Fibroblast of lung (primary cell): Measurements from ENCODE around the gene ACACB. TPM values are rescaled to one million over a fixed set of nuclear protein-coding genes. Genes with fewer than 3 reads are reported as not detected.

Experiments
- DNase-seq, 2 donors: peaks; one replicate each; pipeline versions ENCODE4 v3.0.0 to v3.0.0-alpha.2; 2010; ENCODE audit warnings: low read depth in 2 of 2
- H2AFZ ChIP-seq: 2 replicates; pipeline ENCODE4 v1.5.1; 2012; ENCODE audit warnings: low read length, control low read depth, inconsistent platforms
- H3K27ac ChIP-seq: 2 replicates; pipeline ENCODE4 v1.5.1; 2011; ENCODE audit warnings: low read length, control low read depth; ENCODE audit not compliant: insufficient read depth
- H3K27me3 ChIP-seq: 2 replicates; pipeline ENCODE4 v1.5.1; 2011; ENCODE audit warnings: mild to moderate bottlenecking, low read length; ENCODE audit not compliant: control insufficient read depth, insufficient read depth
- H3K36me3 ChIP-seq: 2 replicates; pipeline ENCODE4 v1.5.1; 2011; ENCODE audit warnings: low read length; ENCODE audit not compliant: control insufficient read depth, insufficient read depth
- H3K4me1 ChIP-seq: 2 replicates; pipeline ENCODE4 v1.5.1; 2011; ENCODE audit warnings: low read length; ENCODE audit not compliant: control insufficient read depth, insufficient read depth; ENCODE audit errors: extremely low read depth
- H3K4me2 ChIP-seq: 2 replicates; pipeline ENCODE4 v1.5.1; 2011; ENCODE audit warnings: low read length, control low read depth; ENCODE audit not compliant: insufficient read depth; ENCODE audit errors: extremely low read depth
- H3K4me3 ChIP-seq, 4 experiments: fragments of 200-600 bp in 1 of 4; sonication (generic) in 1 of 4; replicated peaks in 1 of 4; 2 replicates each; pipeline ENCODE4 v1.5.1; 2011 to 2016; ENCODE audit warnings: low read length in 4 of 4, low read depth in 3 of 4, mild to moderate bottlenecking in 3 of 4, control low read depth in 2 of 4, inconsistent platforms in 1 of 4, mixed read lengths in 1 of 4; ENCODE audit not compliant: insufficient read depth in 1 of 4; ENCODE audit errors: control extremely low read depth in 1 of 4
- H3K79me2 ChIP-seq: 2 replicates; pipeline ENCODE4 v1.5.1; 2012; ENCODE audit warnings: mild to moderate bottlenecking, low read length, inconsistent platforms; ENCODE audit not compliant: control insufficient read depth, insufficient read depth
- H3K9ac ChIP-seq: 2 replicates; pipeline ENCODE4 v1.5.1; 2011; ENCODE audit warnings: mild to moderate bottlenecking, low read length, control low read depth; ENCODE audit not compliant: insufficient read depth
- H3K9me3 ChIP-seq: 2 replicates; pipeline ENCODE4 v1.5.1; 2012; ENCODE audit warnings: low read depth, low read length; ENCODE audit not compliant: control insufficient read depth, insufficient read depth
- H4K20me1 ChIP-seq: 2 replicates; pipeline ENCODE4 v1.5.1; 2011; ENCODE audit warnings: low read length; ENCODE audit not compliant: control insufficient read depth, insufficient read depth; ENCODE audit errors: extremely low read depth
- CTCF ChIP-seq, 2 donors: IDR thresholded peaks in 1 of 2; conservative IDR thresholded peaks in 1 of 2; 1 replicate in 1 of 2; 2 replicates in 1 of 2; pipeline ENCODE4 v1.5.1; 2011 to 2012; ENCODE audit warnings: low read length in 2 of 2, control low read depth in 1 of 2, inconsistent platforms in 1 of 2, low read depth in 1 of 2, mild to moderate bottlenecking in 1 of 2
- EZH2 ChIP-seq: IDR thresholded peaks from 2 replicates; pipeline ENCODE4 v1.5.1; 2012; ENCODE audit warnings: low read length, control low read depth, mild to moderate bottlenecking; ENCODE audit errors: missing control alignments
- polyA plus RNA-seq, 2 donors: library from polyadenylated mRNA; depleted of rRNA in 1 of 2; stranded (reverse) in 1 of 2; unstranded in 1 of 2; fragments of >200 nt; gene quantifications; 2 replicates each; pipeline ENCODE4 v1.2.1, GENCODE V29; 2011 to 2012; ENCODE audit warnings: missing spikeins in 1 of 2
- total RNA-seq: library from RNA; depleted of rRNA; stranded (reverse); fragments of >200 nt; gene quantifications from 2 replicates; pipeline ENCODE4 v1.2.1, GENCODE V29; 2014

The ACACB gene
- total and polyA plus RNA-seq, 2 donors (not counting 1 experiment from before 2014, with no cell fraction given): 1.5 to 9.1 TPM

DNA sequence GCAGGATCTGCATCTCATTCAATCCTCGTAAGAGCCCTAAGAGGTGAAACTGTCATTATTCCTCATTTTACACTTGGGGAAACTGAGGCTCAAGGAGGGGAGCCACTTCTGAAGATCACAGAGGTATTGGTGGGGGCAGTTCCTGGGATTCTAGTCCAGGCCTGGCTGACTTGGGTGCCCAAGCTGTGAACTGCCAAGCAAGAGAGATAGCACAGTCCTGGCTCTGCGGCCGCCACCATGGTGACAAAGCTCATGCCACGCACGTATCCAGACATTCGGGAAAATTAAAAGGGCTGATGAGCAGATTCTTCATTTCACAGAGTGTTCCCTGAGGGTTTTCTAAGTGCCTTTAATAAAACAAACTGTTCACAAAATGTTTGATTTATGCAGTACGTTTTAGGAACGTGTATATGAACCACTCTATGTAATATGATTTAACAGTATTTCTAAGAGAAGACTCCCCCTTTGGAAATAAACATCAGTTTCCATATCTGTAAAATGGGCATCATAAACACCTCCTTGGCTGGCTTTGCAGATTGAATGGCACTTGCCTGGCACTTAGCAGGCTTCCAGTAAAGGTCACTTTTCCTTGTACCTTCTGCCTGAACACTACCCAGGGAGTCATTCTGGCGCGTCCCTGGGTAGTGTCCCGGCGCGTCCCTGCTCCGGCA is 84.6 kb downstream of the ACACB start:
- no peak overlapping the region for H3K4me2 ChIP-seq
- no peak for TF ChIP-seq EZH2

DNA sequence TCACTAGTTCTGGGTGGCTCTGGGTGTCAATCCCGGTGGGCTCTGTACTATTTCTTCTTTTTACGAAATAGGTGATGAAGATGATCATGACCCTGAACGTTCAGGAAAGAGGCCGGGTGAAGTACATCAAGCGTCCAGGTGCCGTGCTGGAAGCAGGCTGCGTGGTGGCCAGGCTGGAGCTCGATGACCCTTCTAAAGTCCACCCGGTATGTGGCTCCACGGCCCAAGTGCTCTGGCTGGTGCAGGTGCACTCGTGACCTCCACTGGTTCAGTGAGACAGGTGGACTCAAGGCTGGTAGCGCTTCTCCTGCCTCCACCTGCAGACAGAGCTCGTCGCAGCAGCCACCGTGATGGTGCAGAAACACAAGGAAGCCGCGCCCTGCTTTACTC is 85.1 kb downstream of the ACACB start:
- DNase-seq: no peak
- H3K9ac ChIP-seq: no peak overlapping the region
- no peaks in the 10 kb centered on the region for H3K27me3 ChIP-seq
- H2AFZ ChIP-seq: no peak overlapping the region
- H3K36me3 ChIP-seq: no peaks in the 10 kb centered on the region
- H3K27ac ChIP-seq: no peak overlapping the region
- no peak overlapping the region for H3K4me2 ChIP-seq
- H3K4me3 ChIP-seq: no peak overlapping the region
- no peaks in the 10 kb centered on the region for H3K9me3 ChIP-seq
- no peaks in the 10 kb centered on the region for H3K4me1 ChIP-seq
- TF ChIP-seq EZH2 (no peak), CTCF (conservative IDR thresholded peaks at IDR 0.05 in 1 of 2, IDR thresholded peaks at IDR 0.05 in 1 of 2; ENCODE audit: low read depth in 1 of 2, low read length in 2 of 2) (no peak)
- H4K20me1 ChIP-seq: no peaks in the 10 kb centered on the region
- no peaks in the 10 kb centered on the region for H3K79me2 ChIP-seq

More for the DNA sequence above, 84.6 kb downstream of the ACACB start:
- Histone ChIP-seq H3K36me3 (no peaks in the 10 kb centered on the region), H3K27ac (no peak overlapping the region), H3K4me3 (no peak overlapping the region), H4K20me1 (no peaks in the 10 kb centered on the region), H2AFZ (no peak overlapping the region), H3K4me1 (no peaks in the 10 kb centered on the region), H3K9me3 (no peaks in the 10 kb centered on the region), H3K79me2 (no peaks in the 10 kb centered on the region), H3K27me3 (no peaks in the 10 kb centered on the region), H3K9ac (no peak overlapping the region)
- DNase-seq: no peak

DNA sequence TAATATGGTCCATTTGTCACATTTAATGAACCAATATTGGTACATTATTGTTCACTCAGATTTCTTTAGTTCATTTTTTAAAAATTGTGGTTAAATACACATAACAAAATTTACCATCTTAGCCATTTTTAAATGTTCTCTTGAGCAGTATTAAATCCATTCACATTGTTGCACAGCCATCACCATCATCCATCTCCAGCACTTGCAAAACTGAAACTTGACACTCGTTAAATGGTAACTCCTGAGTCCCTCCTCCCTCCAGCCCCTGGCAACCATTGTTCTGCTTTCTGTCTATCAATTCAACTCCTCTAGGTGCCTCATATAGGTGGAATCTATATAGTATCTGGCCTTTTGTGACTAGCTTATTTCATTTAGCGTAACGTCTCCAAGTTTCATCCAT is 86.4 kb downstream of the ACACB start:
- H4K20me1 ChIP-seq: no peaks in the 10 kb centered on the region
- DNase-seq: peak in 1 of 2 donors; percentile 29
- no peak overlapping the region for H2AFZ ChIP-seq
- H3K9ac ChIP-seq: no peak overlapping the region
- H3K36me3 ChIP-seq: no peaks in the 10 kb centered on the region
- no peak overlapping the region for H3K4me2 ChIP-seq
- H3K27me3 ChIP-seq: no peaks in the 10 kb centered on the region
- no peaks in the 10 kb centered on the region for H3K79me2 ChIP-seq
- no peaks in the 10 kb centered on the region for H3K4me1 ChIP-seq
- H3K9me3 ChIP-seq: no peaks in the 10 kb centered on the region
- H3K4me3 ChIP-seq: no peak overlapping the region
- no peak overlapping the region for H3K27ac ChIP-seq
- no peak for TF ChIP-seq CTCF (conservative IDR thresholded peaks at IDR 0.05 in 1 of 2, IDR thresholded peaks at IDR 0.05 in 1 of 2; ENCODE audit: low read depth in 1 of 2, low read length in 2 of 2)
- TF ChIP-seq EZH2: no peak
